Left ventricle myocardium superior (tissue), 1 donor: ENCODE data around the gene MEI4. TPM values are rescaled to one million over a fixed set of nuclear protein-coding genes. Genes with fewer than 3 reads are reported as not detected.

Source experiments
- ATAC-seq: fragments of 200-7000 bp; cut with Tn5 transposase; one replicate; pipeline ENCODE4 v1.9.1; 2020; ENCODE audit warnings: mild to moderate bottlenecking, moderate library complexity
- DNase-seq: peaks from one replicate; pipeline ENCODE4 v3.0.0-alpha.2; 2020
- intact Hi-C: fragments of 100-400 bp; cut with micrococcal nuclease; formaldehyde crosslinking; loops from one replicate; pipeline ENCODE4 v1.11.0; 2022
- total RNA-seq: library from RNA; stranded (reverse); fragmentation: NEBNext Ultra II Directional; extraction: Animal tissue kit (Norgen Biotek cat#: 25700); gene quantifications from one replicate; pipeline ENCODE4 v1.2.1, GENCODE V29; 2021
- donor health status: DM: no; HTN: yes; CAD: no; lungs with severe emphysema.

MEI4 gene
- total RNA-seq, 1 donor from 2014 or later = 0.32 TPM

DNA sequence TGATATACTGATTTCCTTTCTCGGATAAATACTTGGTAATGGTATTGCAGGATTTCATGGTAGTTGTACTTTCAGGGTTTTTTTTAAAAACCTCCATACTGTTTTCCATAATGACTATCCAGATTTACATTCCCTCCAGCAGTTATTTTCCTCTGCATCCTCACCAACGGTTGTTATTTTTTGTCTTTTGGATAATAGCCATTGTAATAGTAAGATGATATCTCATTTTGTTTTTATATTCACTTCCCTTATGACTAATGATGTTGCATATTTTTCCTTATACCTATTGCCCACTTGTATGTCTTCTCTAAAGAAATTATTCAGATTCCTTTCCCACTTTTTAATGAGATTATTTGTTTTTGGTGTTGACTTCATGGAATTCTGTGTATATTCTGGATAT, 231.0 kb downstream of the MEI4 start:
- no peak for ATAC-seq

GRCh38 chr6:77893391-77893790, 240.6 kb downstream of the MEI4 start:
- DNase-seq (no peak), ATAC-seq (no peak)
- intact Hi-C loops = no loop called here

More for the DNA sequence above, 231.0 kb downstream of the MEI4 start:
- no peak for DNase-seq
- intact Hi-C loops = no loop called here

- no peak for DNase-seq
- intact Hi-C loops = no loop called here
- no peak for ATAC-seq
Measured at GRCh38 chr6:77906070-77906469, 253.2 kb downstream of the MEI4 start.

GRCh38 chr6:77910826-77911225, 258.0 kb downstream of the MEI4 start:
- DNase-seq (no peak), ATAC-seq (no peak)
- intact Hi-C loops = no loop called here

- ATAC-seq (no peak), DNase-seq (no peak)
- intact Hi-C loops = no loop called here
Measured at GRCh38 chr6:77926198-77926751, 273.4 kb downstream of the MEI4 start.

- intact Hi-C loops = no loop called here
- DNase-seq = no peak
- ATAC-seq = no peak
Measured at GRCh38 chr6:77930382-77930781, 277.5 kb downstream of the MEI4 start.

DNA sequence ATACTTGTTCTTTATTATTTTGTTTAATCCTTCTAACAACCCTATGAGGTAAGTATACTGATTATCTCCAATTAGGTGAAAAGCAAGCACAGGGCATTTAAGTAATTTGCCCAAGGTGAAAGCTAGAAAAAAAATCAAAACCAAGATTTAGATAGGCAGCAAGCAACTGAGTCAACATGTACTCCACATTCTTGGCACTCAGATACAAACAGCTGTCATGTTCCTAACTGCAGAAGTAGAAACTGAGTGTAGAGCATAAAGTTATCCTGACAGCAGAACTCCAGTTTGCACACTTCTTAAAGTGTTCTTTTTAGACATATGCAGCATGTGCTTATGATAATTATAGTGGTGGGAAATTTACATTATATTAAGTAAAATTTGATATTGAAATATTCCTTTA, 278.1 kb downstream of the MEI4 start:
- intact Hi-C loops = no loop called here
- no peak for DNase-seq
- ATAC-seq = no peak

DNA sequence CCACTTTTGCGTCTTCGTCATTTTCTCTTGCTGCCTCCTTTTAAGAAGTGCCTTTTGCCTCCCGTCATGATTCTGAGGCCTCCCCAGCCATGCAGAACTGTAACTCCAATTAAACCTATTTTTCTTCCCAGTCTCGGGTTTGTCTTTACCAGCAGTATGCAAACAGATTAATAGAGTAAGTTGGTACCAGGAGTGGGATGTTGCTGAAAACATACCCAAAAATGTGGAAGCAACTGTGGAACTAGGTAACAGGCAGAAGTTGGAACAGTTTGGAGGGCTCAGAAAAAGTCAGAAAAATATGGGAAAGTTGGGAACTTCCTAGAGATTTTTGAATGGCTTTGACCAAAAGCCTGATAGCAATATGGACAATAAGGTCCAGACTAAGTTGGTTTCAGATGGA, 309.2 kb downstream of the MEI4 start:
- ATAC-seq (no peak), DNase-seq (no peak)
- intact Hi-C loops = no loop called here

- intact Hi-C loops = no loop called here
- ATAC-seq = no peak
- DNase-seq = no peak
Measured at GRCh38 chr6:77965449-77965848, 312.6 kb downstream of the MEI4 start.

GRCh38 chr6:77972334-77972733, 319.5 kb downstream of the MEI4 start:
- intact Hi-C loops = no loop called here
- no peak for ATAC-seq

More at GRCh38 chr6:77972334-77972733, 319.5 kb downstream of the MEI4 start:
- DNase-seq = no peak

Other genes starting within 250 kb of the MEI4 start
- not detected for gene HTR1B, start 189.5 kb upstream of the MEI4 start, total RNA-seq